HL-60/S4 treated with phorbol 12-myristate 13-acetate at 8.2 ng/mL for 4 days and 3 days (cell line): ENCODE results near the gene DHX32.

Experiments
- in situ Hi-C: fragments of 300-500 bp; cut with MboI; formaldehyde crosslinking; loops from 2 replicates; pipeline ENCODE4 v1.15.0; 2022; ENCODE audit warnings: low sequenced_read_pairs

DHX32 gene

DNA sequence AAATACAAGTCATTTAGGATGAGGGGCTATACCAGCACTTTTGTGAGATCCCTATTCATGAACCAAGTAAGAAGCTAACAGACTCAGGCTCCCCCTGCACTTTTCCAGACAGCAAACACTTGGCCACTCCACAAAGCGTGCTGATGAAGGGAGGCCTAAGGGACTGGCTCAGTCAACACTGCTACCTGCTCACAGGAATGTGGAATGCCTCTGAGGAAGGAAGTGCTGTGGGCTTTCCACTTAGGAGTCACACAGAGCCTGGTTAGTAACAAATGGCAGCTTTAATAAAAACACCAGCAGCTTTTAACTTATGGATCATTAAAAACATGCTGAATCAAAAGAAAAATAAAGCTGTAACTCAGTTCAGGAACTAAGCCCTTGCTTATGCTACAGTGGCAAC, 73.0 kb downstream of the DHX32 start:
- in situ Hi-C loops: no loop called here

DNA sequence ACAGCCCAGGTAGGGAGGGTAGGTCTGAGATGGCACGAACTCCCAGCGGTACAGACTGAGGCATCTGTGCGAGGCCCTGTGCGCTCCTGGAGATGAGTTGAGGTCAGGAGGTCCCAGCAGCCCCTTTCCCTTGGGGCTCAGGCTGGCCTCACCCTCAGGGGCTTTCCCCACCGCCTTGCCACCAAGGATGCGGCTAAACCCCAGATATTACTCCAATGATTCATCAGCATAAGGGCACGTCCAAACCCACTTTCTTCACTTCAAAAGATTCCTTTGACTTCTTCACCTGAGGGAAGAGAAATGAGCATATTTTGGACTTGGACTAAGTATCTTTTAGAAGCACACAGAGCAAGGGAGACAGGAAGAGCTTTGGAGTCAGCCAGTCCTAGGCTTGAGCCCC, 78.4 kb downstream of the DHX32 start:
- in situ Hi-C loops: no loop called here

GRCh38 chr10:125802131-125802530, 79.0 kb downstream of the DHX32 start:
- in situ Hi-C loops: no loop called here

DNA sequence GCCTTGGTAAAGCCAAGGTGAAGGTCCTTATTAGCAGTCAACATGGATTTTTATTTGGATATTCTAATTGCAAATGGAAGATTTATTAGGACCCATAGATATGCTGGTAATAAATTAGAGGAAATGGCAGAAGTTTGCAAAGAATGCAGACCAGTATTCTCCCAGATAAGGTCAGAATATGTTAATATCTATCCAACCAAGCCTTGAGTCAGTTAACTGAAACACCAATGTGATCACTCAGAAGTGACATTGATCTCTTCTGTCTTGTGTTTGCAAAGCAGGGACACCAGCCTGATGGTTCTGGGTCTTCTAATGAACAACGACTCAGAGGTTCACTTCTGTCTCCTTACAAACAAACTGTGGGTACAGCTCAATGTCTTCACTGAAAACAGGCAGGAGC, 79.5 kb downstream of the DHX32 start:
- in situ Hi-C loops: no loop called here

DNA sequence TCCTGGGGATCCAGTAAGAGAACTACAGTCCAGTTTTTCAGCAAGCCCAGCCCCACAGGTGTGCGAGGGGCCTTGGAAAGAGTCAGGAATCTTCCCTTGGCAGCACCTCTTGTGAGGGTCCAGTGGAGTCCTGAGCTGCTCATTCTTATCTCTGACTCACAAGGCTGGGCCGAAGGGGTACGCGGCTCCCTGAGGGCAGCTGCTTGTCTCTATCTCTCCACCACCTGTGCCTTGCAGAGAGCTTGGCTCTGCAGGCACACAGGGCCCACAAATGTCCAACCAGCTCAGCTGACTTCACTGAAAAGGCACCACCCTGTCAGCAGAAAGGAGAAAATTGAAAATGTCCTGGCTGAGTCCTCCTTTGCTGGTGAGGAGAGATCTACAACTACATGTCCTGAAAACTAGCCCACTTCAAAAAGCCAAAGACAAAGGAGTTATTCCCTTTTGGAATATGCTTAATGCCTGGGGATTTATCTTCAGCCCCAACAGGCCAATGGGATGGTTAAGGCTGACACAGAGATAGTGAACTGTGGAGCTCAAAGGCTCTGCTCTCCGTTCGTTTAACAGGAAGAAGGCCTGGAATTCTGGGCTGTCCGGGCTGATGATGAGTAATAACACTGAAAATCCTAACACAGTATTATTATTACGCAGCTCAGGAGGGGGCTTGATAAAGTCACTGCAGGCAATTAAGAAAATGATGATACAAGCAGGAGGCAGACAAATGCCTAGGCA, 81.5 kb downstream of the DHX32 start:
- in situ Hi-C loops: no loop called here

DNA sequence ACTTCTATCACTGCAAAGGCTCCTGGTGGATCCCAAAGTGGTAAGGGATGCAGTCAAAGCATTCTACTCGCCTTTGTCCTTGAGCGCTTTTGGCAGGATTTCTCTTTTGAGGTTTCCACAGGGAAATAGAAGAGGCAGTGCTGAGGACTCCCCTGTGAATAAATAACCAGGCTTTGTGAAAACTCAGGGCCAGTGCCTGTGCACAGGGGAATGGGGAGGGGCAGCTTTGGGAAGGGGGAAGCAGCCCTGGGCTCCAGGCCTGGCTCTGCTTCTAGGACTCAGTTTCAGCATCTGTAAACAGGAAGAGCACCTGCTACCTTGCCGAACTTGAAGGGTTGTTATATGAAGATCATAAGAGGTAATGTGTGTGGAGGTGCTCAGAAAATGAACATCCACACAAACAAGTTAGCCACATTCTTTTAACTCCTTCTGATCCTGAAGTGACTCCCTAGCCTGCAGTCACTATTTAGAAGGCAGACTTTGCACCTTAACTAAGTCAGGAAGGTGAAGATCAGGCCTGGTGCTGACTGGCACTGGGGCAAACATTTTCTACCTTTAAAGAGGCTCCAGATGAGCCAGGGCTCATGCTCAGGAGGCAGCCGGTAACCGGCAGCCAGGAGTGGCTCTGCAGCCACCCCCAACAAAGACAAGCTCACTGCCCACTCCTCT, 83.0 kb downstream of the DHX32 start:
- in situ Hi-C loops: no loop called here

GRCh38 chr10:125797424-125797823, 83.7 kb downstream of the DHX32 start:
- in situ Hi-C loops: no loop called here

GRCh38 chr10:125795637-125796190, 85.4 kb downstream of the DHX32 start:
- in situ Hi-C loops: no loop called here

DNA sequence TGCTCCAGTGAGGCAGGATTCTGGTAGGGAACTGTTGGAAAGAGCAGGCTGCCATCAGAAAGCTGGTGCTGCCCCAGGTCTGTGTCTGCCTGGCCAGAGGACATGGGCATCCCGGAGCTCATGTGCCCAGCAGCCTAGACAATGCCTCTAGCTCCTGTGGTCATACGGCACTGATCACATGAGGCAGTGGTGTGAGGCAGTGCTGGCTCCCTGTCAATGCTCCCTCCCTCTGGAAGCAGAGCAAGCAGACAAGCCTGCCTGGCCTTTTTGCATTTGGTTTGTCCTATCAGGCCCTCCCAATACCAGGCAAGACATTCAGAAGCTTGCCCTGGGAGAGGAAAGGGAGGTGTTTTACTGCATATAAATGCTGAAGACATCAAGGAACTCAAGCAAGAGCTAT, 86.0 kb downstream of the DHX32 start:
- in situ Hi-C loops: no loop called here

- in situ Hi-C loops: no loop called here
These were observed 88.5 kb downstream of the DHX32 start for GRCh38 chr10:125792342-125793300.

DNA sequence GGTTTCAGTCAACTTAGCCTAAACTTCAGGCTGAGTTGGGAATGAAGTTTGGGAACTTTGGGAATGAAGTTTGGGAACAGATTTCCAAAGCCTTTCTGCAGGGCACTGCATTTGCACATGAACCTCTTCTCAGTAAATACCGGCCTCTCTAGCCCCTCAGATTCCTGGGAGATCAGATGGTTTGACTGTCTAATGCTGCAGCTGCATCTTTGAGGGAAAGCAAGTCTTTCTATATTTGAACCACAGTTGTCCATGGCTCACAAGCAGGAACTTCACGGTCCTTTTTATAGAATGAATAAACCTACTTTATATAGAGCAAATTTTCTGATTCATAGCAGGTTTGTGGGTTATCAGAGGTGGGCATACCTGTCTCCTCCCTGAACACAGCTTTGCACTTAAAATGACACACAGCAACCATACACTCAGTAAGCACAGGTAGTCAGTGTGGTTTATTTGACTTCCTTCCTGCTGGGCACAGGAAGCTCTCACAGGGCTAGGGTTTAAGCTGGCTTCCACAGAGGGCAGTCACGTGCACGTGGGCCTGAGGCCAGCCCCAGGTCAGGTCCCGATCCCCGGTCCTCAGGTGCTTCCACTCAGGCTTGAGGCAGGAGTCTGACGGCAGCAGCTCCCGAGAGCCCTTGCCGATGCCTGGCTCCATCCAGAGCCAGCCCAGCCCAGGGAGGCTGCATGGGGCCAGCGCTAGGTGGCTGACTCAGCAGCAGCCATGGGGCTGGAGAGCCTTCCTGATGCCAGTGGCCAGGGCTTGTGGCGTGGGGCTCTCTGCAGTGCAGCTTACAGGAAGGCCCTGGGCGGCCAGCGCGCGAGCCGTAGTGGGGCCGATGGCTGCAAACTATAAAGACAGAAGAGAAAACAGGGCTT, 92.7 kb downstream of the DHX32 start:
- in situ Hi-C loops: no loop called here
